ENCODE data around the gene TRPV3.

TRPV3 gene

DNA sequence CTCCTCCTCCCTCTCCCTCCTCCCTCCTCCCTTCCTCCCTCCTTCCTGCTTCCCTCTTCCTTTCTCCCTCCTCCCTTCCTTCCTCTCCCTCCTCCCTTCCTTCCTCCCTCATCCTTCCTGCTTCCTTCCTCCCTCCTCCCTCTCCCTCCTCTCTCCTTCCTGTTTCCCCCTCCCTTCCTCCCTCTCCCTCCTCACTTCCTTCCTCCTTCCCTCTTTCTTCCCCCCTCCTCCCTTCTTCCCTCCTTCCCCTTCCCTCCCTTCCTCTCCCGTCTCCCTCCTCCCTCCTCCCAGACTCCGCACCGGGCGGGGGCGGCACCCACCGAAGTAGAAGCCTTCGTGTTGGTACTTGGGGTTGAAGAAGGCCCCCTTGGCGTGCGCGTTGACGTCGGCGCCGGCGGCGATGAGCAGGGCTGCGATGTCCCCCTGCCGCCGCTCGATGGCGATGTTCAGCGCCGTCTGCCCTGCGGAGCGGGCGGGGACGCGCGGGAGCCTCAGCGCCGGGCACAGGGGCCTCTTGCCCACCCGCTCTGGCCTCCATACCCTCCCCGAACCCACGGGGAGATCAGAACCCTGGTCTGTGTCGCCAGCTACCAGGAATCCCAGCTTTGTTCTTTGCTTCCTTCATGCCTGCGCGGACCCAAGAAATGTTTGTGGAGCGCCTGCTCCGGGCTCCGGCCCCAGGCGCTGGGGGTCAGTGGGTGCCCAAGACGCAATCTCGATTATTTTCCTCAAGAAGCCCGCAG is 22.2 kb downstream of the TRPV3 start (continued):
- TF ChIP-seq, protein P1, sequence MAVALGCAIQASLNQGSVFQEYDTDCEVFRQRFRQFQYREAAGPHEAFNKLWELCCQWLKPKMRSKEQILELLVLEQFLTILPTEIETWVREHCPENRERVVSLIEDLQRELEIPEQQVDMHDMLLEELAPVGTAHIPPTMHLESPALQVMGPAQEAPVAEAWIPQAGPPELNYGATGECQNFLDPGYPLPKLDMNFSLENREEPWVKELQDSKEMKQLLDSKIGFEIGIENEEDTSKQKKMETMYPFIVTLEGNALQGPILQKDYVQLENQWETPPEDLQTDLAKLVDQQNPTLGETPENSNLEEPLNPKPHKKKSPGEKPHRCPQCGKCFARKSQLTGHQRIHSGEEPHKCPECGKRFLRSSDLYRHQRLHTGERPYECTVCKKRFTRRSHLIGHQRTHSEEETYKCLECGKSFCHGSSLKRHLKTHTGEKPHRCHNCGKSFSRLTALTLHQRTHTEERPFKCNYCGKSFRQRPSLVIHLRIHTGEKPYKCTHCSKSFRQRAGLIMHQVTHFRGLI (tag by site-specific recombination; IDR thresholded peaks at IDR 0.05), result no peak
- peak; percentile 21; the same call in 1 of the 2 replicates for TF ChIP-seq ZBTB17 (tag by site-specific recombination; IDR thresholded peaks at IDR 0.05)
- no peak for TF ChIP-seq ZNF169 (tag by site-specific recombination; IDR thresholded peaks at IDR 0.05)
- TF ChIP-seq, protein P2, sequence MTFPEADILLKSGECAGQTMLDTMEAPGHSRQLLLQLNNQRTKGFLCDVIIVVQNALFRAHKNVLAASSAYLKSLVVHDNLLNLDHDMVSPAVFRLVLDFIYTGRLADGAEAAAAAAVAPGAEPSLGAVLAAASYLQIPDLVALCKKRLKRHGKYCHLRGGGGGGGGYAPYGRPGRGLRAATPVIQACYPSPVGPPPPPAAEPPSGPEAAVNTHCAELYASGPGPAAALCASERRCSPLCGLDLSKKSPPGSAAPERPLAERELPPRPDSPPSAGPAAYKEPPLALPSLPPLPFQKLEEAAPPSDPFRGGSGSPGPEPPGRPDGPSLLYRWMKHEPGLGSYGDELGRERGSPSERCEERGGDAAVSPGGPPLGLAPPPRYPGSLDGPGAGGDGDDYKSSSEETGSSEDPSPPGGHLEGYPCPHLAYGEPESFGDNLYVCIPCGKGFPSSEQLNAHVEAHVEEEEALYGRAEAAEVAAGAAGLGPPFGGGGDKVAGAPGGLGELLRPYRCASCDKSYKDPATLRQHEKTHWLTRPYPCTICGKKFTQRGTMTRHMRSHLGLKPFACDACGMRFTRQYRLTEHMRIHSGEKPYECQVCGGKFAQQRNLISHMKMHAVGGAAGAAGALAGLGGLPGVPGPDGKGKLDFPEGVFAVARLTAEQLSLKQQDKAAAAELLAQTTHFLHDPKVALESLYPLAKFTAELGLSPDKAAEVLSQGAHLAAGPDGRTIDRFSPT (tag by site-specific recombination; IDR thresholded peaks at IDR 0.05), result 0 out of 2 replicates have a peak, but pooled peaks have one; percentile 21
- no peak for TF ChIP-seq ZNF302 (tag by site-specific recombination; IDR thresholded peaks at IDR 0.05; ENCODE audit: low read depth)
- TF ChIP-seq RBAK (tag by site-specific recombination; IDR thresholded peaks at IDR 0.05), result no peak
- no peak for TF ChIP-seq OVOL3 (tag by site-specific recombination; IDR thresholded peaks at IDR 0.05)
- peak; percentile 19; the same call in 1 of the 2 replicates for TF ChIP-seq ZNF341 (tag by site-specific recombination; IDR thresholded peaks at IDR 0.05; ENCODE audit: low read depth)
- TF ChIP-seq, protein P3, sequence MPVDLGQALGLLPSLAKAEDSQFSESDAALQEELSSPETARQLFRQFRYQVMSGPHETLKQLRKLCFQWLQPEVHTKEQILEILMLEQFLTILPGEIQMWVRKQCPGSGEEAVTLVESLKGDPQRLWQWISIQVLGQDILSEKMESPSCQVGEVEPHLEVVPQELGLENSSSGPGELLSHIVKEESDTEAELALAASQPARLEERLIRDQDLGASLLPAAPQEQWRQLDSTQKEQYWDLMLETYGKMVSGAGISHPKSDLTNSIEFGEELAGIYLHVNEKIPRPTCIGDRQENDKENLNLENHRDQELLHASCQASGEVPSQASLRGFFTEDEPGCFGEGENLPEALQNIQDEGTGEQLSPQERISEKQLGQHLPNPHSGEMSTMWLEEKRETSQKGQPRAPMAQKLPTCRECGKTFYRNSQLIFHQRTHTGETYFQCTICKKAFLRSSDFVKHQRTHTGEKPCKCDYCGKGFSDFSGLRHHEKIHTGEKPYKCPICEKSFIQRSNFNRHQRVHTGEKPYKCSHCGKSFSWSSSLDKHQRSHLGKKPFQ (tag by site-specific recombination; IDR thresholded peaks at IDR 0.05), result no peak
- no peak for TF ChIP-seq ZNF76 (tag by site-specific recombination; IDR thresholded peaks at IDR 0.05; ENCODE audit: borderline replicate concordance, low read depth)
- 0 out of 2 replicates have a peak, but pooled peaks have one; percentile 20 for TF ChIP-seq ZNF610 (tag by site-specific recombination; IDR thresholded peaks at IDR 0.05; ENCODE audit: borderline replicate concordance)
- TF ChIP-seq, protein P4, sequence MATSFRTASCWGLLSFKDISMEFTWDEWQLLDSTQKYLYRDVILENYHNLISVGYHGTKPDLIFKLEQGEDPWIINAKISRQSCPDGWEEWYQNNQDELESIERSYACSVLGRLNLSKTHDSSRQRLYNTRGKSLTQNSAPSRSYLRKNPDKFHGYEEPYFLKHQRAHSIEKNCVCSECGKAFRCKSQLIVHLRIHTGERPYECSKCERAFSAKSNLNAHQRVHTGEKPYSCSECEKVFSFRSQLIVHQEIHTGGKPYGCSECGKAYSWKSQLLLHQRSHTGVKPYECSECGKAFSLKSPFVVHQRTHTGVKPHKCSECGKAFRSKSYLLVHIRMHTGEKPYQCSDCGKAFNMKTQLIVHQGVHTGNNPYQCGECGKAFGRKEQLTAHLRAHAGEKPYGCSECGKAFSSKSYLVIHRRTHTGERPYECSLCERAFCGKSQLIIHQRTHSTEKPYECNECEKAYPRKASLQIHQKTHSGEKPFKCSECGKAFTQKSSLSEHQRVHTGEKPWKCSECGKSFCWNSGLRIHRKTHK (tag by site-specific recombination; IDR thresholded peaks at IDR 0.05), result no peak
- TF ChIP-seq, protein P5, sequence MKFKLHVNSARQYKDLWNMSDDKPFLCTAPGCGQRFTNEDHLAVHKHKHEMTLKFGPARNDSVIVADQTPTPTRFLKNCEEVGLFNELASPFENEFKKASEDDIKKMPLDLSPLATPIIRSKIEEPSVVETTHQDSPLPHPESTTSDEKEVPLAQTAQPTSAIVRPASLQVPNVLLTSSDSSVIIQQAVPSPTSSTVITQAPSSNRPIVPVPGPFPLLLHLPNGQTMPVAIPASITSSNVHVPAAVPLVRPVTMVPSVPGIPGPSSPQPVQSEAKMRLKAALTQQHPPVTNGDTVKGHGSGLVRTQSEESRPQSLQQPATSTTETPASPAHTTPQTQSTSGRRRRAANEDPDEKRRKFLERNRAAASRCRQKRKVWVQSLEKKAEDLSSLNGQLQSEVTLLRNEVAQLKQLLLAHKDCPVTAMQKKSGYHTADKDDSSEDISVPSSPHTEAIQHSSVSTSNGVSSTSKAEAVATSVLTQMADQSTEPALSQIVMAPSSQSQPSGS (tag by site-specific recombination; IDR thresholded peaks at IDR 0.05; ENCODE audit: low read depth), result no peak
- TF ChIP-seq ZNF248 (tag by site-specific recombination; IDR thresholded peaks at IDR 0.05), result no peak
- no peak for TF ChIP-seq ZNF555 (tag by site-specific recombination; conservative IDR thresholded peaks at IDR 0.05)
- no peak for TF ChIP-seq ZNF707 (tag by site-specific recombination; IDR thresholded peaks at IDR 0.05)
- no peak for TF ChIP-seq ZSCAN23 (tag by site-specific recombination; IDR thresholded peaks at IDR 0.05)
- no peak for TF ChIP-seq BCL11A (tag by site-specific recombination; IDR thresholded peaks at IDR 0.05; ENCODE audit: low read depth)
- peak; percentile 87 for TF ChIP-seq GLIS1 (tag by site-specific recombination; IDR thresholded peaks at IDR 0.05)
- TF ChIP-seq, protein P6, sequence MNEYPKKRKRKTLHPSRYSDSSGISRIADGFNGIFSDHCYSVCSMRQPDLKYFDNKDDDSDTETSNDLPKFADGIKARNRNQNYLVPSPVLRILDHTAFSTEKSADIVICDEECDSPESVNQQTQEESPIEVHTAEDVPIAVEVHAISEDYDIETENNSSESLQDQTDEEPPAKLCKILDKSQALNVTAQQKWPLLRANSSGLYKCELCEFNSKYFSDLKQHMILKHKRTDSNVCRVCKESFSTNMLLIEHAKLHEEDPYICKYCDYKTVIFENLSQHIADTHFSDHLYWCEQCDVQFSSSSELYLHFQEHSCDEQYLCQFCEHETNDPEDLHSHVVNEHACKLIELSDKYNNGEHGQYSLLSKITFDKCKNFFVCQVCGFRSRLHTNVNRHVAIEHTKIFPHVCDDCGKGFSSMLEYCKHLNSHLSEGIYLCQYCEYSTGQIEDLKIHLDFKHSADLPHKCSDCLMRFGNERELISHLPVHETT (tag by site-specific recombination; IDR thresholded peaks at IDR 0.05), result no peak
- 0 out of 2 replicates have a peak, but pooled peaks have one; percentile 24 for TF ChIP-seq ZIC2 (tag by site-specific recombination; IDR thresholded peaks at IDR 0.05)
- no peak for TF ChIP-seq ZNF529 (tag by site-specific recombination; IDR thresholded peaks at IDR 0.05; ENCODE audit: insufficient replicate concordance)
- peak; percentile 45; the same call in 1 of the 2 replicates for TF ChIP-seq ZBTB8A (tag by site-specific recombination; IDR thresholded peaks at IDR 0.05)
- TF ChIP-seq ZFHX2 (tag by site-specific recombination; conservative IDR thresholded peaks at IDR 0.05), result 0 out of 2 replicates have a peak, but pooled peaks have one; percentile 39
- TF ChIP-seq YY2 (tag by site-specific recombination; IDR thresholded peaks at IDR 0.05), result no peak
- TF ChIP-seq ZNF121 (tag by site-specific recombination; IDR thresholded peaks at IDR 0.05), result no peak
- TF ChIP-seq, protein P7, sequence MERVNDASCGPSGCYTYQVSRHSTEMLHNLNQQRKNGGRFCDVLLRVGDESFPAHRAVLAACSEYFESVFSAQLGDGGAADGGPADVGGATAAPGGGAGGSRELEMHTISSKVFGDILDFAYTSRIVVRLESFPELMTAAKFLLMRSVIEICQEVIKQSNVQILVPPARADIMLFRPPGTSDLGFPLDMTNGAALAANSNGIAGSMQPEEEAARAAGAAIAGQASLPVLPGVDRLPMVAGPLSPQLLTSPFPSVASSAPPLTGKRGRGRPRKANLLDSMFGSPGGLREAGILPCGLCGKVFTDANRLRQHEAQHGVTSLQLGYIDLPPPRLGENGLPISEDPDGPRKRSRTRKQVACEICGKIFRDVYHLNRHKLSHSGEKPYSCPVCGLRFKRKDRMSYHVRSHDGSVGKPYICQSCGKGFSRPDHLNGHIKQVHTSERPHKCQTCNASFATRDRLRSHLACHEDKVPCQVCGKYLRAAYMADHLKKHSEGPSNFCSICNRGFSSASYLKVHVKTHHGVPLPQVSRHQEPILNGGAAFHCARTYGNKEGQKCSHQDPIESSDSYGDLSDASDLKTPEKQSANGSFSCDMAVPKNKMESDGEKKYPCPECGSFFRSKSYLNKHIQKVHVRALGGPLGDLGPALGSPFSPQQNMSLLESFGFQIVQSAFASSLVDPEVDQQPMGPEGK (tag by site-specific recombination; IDR thresholded peaks at IDR 0.05), result peak; percentile 63
- TF ChIP-seq ZNF426 (tag by site-specific recombination; IDR thresholded peaks at IDR 0.05), result no peak

All from HEK293 (cell line).